Smooth muscle cell (in vitro differentiated cells): ENCODE data around the gene ARHGAP15. TPM values are rescaled to one million over a fixed set of nuclear protein-coding genes. Genes with fewer than 3 reads are reported as not detected.

Source experiments
- DNase-seq: peaks from one replicate; lab custom pipeline; 2025; ENCODE audit not compliant: unreplicated experiment; lab: John Stamatoyannopoulos, UW
- H2AFZ ChIP-seq: fragments of 200-600 bp; sonication (generic); 2 replicates; pipeline ENCODE4 v1.6.0; 2016; ENCODE audit warnings: antibody characterized with exemption, low read depth, mild to moderate bottlenecking
- H3F3A ChIP-seq: fragments of 200-600 bp; sonication (generic); 2 replicates; pipeline ENCODE4 v1.6.0; 2017; ENCODE audit warnings: antibody characterized with exemption, low read depth
- H3K27ac ChIP-seq: fragments of 200-600 bp; sonication (generic); 2 replicates; pipeline ENCODE4 v1.5.1; 2016; ENCODE audit warnings: low read depth, mild to moderate bottlenecking
- H3K27me3 ChIP-seq: fragments of 200-600 bp; sonication (generic); 2 replicates; pipeline ENCODE4 v1.6.1; 2016; ENCODE audit warnings: low read depth, mild to moderate bottlenecking
- H3K36me3 ChIP-seq: fragments of 200-600 bp; sonication (generic); 2 replicates; pipeline ENCODE4 v1.5.1; 2016; ENCODE audit warnings: low read depth
- H3K4me1 ChIP-seq: fragments of 200-600 bp; sonication (generic); 2 replicates; pipeline ENCODE4 v1.5.1; 2016; ENCODE audit warnings: low read depth
- H3K4me2 ChIP-seq: fragments of 200-600 bp; sonication (generic); 2 replicates; pipeline ENCODE4 v1.6.0; 2016; ENCODE audit warnings: mild to moderate bottlenecking
- H3K4me3 ChIP-seq: fragments of 200-600 bp; sonication (generic); 2 replicates; pipeline ENCODE4 v1.5.1; 2016; ENCODE audit warnings: mild to moderate bottlenecking
- H3K79me2 ChIP-seq: fragments of 200-600 bp; sonication (generic); 2 replicates; pipeline ENCODE4 v1.6.0; 2016; ENCODE audit warnings: low read depth, mild to moderate bottlenecking
- H3K9ac ChIP-seq: fragments of 200-600 bp; sonication (generic); 2 replicates; pipeline ENCODE4 v1.6.0; 2016; ENCODE audit warnings: low read depth
- H3K9me3 ChIP-seq: fragments of 200-600 bp; sonication (generic); replicated peaks from 2 replicates; pipeline ENCODE4 v1.5.1; 2016; ENCODE audit warnings: low read depth
- H4K20me1 ChIP-seq: fragments of 200-600 bp; sonication (generic); 2 replicates; pipeline ENCODE4 v1.6.0; 2016; ENCODE audit warnings: low read depth
- CTCF ChIP-seq: fragments of 200-600 bp; sonication (generic); IDR thresholded peaks from 2 replicates; pipeline ENCODE4 v1.5.1; 2017; ENCODE audit warnings: borderline replicate concordance, mild to moderate bottlenecking, antibody characterized with exemption; ENCODE audit not compliant: insufficient read depth, poor library complexity, severe bottlenecking
- WGBS: methylation state at CpG from one replicate; pipeline ENCODE4 v1.1.7; 2016; ENCODE audit warnings: low lambda C conversion rate; 5-methylcytosine and 5-hydroxymethylcytosine counted together
- polyA plus RNA-seq: library from polyadenylated mRNA; unstranded; fragments of >200 nt; fragmentation: Nextera tagmentation; extraction: Ambion mirVana; gene quantifications from 2 replicates; pipeline ENCODE4 v1.2.1, GENCODE V29; 2016
- total RNA-seq: library from RNA; depleted of rRNA; stranded (reverse); fragments of >200 nt; gene quantifications from 2 replicates; pipeline ENCODE4 v1.2.3, GENCODE V29; 2014

ARHGAP15 gene
- total and polyA plus RNA-seq, 2 experiments from 2014 or later = not detected

DNA sequence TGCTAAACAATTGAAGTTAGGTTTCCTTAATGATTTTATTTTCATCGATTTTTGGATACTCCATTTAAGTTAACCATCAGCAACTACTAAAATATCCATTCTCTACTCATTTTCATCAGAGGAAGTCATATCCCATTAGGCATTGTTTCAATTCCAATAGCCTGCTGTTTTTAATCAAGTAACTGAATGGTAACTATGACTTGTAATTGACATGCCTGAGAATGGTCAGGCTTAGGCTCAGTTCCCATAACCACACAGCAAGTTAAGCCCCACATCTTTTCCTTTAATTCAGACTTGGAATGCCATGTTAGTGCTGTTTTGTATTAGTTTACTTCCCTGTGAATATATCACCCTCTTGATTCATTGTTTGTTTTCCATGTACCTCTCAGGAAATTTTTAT lies 398.8 kb downstream of the ARHGAP15 start:
- Histone ChIP-seq H3K79me2 (no peaks in the 10 kb centered on the region), H3K36me3 (no peaks in the 10 kb centered on the region), H2AFZ (peak overlapping the region; percentile 2), H3K27me3 (no peaks in the 10 kb centered on the region), H3K9ac (no peak overlapping the region), H3K4me3 (no peak overlapping the region), H4K20me1 (no peaks in the 10 kb centered on the region), H3K4me2 (no peak overlapping the region), H3K9me3 (no peaks in the 10 kb centered on the region), H3K27ac (no peak overlapping the region), H3F3A (no peaks in the 10 kb centered on the region), H3K4me1 (peaks cover 57% of the 10 kb centered on the region)
- WGBS = 100% methylated on average over 1 of the region's 1 CpG
- TF ChIP-seq CTCF = no peak
- DNase-seq = no peak

DNA sequence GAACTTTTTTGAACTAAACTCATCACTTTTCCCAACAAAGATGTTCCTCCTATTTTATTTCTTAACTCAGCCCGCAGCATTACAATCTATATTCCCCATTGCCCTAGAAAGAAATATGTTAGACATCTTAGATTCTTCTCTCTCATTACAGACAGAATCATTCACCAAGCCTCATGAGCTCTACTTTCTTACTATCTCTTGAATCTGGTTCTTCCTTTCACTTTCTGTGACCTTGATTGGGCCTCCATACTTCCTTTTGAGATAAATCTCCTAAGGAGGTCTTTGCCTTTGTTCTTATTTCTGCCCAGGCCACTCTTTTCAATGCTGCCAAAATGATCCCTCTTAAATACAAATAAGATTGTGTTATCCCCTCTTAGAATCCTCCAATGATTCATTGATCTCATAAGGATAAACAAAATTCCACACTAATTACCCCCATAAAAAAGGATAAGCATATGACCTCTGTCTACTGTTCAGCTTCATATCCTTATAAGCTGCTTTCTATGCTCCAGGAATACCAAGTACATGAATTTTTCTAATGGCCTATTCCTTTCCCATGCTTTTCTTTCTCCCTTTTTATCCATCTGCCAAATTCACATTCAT lies 400.0 kb downstream of the ARHGAP15 start:
- H3K4me3 ChIP-seq = no peak overlapping the region
- H2AFZ ChIP-seq = peak overlapping the region; percentile 15
- H3K27me3 ChIP-seq = no peaks in the 10 kb centered on the region
- no peaks in the 10 kb centered on the region for H3K9me3 ChIP-seq
- 90% methylated on average over 1 of the region's 1 CpG for WGBS
- peaks cover 47% of the 10 kb centered on the region for H3K4me1 ChIP-seq
- H3K79me2 ChIP-seq = no peaks in the 10 kb centered on the region
- peak overlapping the region; percentile 29 for H3K4me2 ChIP-seq
- H3K9ac ChIP-seq = no peak overlapping the region
- DNase-seq = no peak
- no peaks in the 10 kb centered on the region for H3F3A ChIP-seq
- no peaks in the 10 kb centered on the region for H3K36me3 ChIP-seq
- TF ChIP-seq CTCF = no peak
- H3K27ac ChIP-seq = peak overlapping the region; percentile 20
- no peaks in the 10 kb centered on the region for H4K20me1 ChIP-seq

- H3K27me3 ChIP-seq = no peaks in the 10 kb centered on the region
- H4K20me1 ChIP-seq = no peaks in the 10 kb centered on the region
- no peak overlapping the region for H3K4me3 ChIP-seq
- H3K27ac ChIP-seq = no peak overlapping the region
- 60% methylated on average over 2 of the region's 2 CpGs for WGBS
- TF ChIP-seq CTCF = no peak
- H3K9ac ChIP-seq = no peak overlapping the region
- no peaks in the 10 kb centered on the region for H3F3A ChIP-seq
- DNase-seq = no peak
- no peak overlapping the region for H2AFZ ChIP-seq
- H3K36me3 ChIP-seq = no peaks in the 10 kb centered on the region
- no peak overlapping the region for H3K4me2 ChIP-seq
- H3K79me2 ChIP-seq = no peaks in the 10 kb centered on the region
- no peaks in the 10 kb centered on the region for H3K9me3 ChIP-seq
- H3K4me1 ChIP-seq = peaks cover 32% of the 10 kb centered on the region
These were observed 401.5 kb downstream of the ARHGAP15 start for GRCh38 chr2:143530758-143531157.

GRCh38 chr2:143532061-143532460 lies 402.8 kb downstream of the ARHGAP15 start:
- no peak for TF ChIP-seq CTCF
- no peaks in the 10 kb centered on the region for H3F3A ChIP-seq
- peaks cover 19% of the 10 kb centered on the region for H3K4me1 ChIP-seq
- no peak overlapping the region for H3K9ac ChIP-seq
- H3K27me3 ChIP-seq = no peaks in the 10 kb centered on the region
- H3K36me3 ChIP-seq = no peaks in the 10 kb centered on the region
- no peak overlapping the region for H3K4me2 ChIP-seq
- H3K27ac ChIP-seq = no peak overlapping the region
- H2AFZ ChIP-seq = no peak overlapping the region
- H3K4me3 ChIP-seq = no peak overlapping the region
- H3K79me2 ChIP-seq = no peaks in the 10 kb centered on the region
- no peaks in the 10 kb centered on the region for H3K9me3 ChIP-seq
- H4K20me1 ChIP-seq = no peaks in the 10 kb centered on the region
- no peak for DNase-seq
